ENCODE results near the gene UBE2S. TPM values are rescaled to one million over a fixed set of nuclear protein-coding genes. Genes with fewer than 3 reads are reported as not detected.

The UBE2S gene
- total RNA-seq, 1 experiment from 2014 or later, result 345 TPM

DNA sequence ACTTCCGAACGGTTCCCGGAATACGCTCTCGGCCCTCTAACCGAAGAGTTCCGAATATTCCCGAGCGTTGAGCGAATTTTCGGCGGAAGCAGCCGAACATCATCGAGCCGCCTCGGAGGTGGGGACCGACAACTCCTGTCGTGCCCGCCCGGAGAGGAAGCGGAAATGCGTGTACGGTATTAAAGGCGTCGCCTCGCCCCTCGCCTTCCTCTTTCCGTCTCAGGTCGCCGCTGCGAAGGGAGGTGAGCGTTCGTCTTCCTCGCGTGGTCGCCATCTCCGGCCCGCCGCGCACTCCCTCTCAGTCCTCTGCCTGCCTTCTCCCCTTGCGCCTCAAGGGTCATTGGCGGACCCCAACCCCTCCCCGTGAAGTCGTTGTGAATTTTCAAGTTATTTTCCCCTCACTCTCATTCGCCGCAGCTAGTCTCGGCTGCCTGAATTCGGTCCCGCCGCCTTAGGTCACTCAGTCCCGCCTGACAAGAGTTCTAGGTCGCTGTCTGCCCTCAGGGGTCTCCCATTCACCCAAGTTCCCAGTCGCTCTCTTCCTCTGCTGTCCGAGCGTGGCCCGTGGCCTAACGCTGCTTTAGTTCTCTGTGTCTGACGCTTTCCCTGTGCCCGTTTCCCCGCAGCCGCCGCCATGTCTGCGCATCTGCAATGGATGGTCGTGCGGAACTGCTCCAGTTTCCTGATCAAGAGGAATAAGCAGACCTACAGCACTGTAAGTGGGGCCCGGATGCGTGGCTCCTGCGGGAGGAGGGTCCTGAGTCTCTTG lies 21.7 kb downstream of the UBE2S start, which contains the start of gene RPL28:
Gene RPL28, plus strand, starts transcription at position 209 of the 769 bp plus-strand sequence. Its CDS starts 426 bp downstream, at position 635.
- DNase-seq (ENCODE audit: unreplicated experiment), result peak; percentile 99
- Mint-ChIP-seq H3K27me3 (ENCODE audit: insufficient read depth, unreplicated experiment) (no peaks in the 10 kb centered on the region), H3K27ac (ENCODE audit: low read depth, unreplicated experiment) (peak within 1 kb of the TSS; percentile 93), H3K4me1 (ENCODE audit: insufficient read depth, unreplicated experiment) (peaks cover 42% of the 10 kb centered on the region), H3K9me3 (ENCODE audit: unreplicated experiment) (no peaks in the 10 kb centered on the region), H3K36me3 (ENCODE audit: insufficient read depth, unreplicated experiment) (peaks cover 65% of the 10 kb centered on the region), H3K4me3 (ENCODE audit: unreplicated experiment) (peak within 1 kb of the TSS; percentile 89)
- POLR2A ChIA-PET, result interaction anchor here (0.7 to 7.2 kb wide), 9 partner anchors 14 to 94 kb away, joined by 3 to 98 read pairs (median 4); partner anchors contain the start of genes KMT5C and UBE2S
- intact Hi-C loops (cut with micrococcal nuclease), result loop anchor here (1.0 to 2.0 kb wide), 4 partner anchors 47 to 93 kb away; partner anchors contain the start of gene KMT5C
- TF ChIP-seq, protein P1, sequence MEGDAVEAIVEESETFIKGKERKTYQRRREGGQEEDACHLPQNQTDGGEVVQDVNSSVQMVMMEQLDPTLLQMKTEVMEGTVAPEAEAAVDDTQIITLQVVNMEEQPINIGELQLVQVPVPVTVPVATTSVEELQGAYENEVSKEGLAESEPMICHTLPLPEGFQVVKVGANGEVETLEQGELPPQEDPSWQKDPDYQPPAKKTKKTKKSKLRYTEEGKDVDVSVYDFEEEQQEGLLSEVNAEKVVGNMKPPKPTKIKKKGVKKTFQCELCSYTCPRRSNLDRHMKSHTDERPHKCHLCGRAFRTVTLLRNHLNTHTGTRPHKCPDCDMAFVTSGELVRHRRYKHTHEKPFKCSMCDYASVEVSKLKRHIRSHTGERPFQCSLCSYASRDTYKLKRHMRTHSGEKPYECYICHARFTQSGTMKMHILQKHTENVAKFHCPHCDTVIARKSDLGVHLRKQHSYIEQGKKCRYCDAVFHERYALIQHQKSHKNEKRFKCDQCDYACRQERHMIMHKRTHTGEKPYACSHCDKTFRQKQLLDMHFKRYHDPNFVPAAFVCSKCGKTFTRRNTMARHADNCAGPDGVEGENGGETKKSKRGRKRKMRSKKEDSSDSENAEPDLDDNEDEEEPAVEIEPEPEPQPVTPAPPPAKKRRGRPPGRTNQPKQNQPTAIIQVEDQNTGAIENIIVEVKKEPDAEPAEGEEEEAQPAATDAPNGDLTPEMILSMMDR (IDR thresholded peaks at IDR 0.05; ENCODE audit: unreplicated experiment), result no peak
- BruUV-seq (replicated peaks), result TSS peak; percentile 69
- CTCF ChIA-PET, result interaction anchor here (0.6 to 2.2 kb wide), 3 partner anchors 17 to 101 kb away, joined by 3 to 13 read pairs (median 4); no protein-coding TSS in a partner anchor

DNA sequence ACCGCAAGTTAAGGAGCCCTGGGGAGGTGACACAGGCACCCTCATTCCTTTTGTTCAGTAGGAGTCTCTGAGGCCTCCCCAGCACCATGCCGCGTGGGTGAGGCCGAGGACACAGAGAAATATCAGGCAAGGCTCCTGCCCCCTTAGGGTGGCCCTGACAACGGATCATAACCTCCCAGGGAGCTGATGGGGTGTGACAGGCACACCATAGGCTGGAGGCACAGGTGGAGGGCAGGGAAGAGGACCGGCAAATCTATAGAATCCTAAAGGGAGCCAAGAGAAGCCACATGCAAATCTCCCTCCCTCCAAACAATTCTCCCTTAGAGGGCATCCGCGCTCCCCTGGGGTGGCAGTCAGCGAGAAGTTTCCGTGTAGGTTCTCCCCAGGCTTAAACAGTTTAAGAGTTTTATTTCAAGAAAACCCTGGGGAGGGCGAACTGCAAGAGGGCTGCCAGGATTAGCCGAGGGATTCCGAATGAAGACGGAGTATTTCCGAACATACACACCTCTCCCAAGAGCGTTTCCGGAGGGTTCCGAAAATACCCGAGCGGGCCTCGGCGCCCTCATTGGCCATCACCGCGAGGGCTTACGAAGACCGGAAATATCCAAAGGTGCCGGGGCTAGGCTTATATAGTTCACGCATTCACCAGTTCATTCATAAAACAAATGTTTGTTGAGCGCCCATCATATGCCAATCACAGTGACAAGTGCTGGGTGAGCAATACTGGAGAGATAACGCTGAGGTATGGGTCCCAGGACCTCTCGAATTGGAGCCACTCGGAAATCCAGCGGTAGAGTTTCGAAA lies 22.5 kb downstream of the UBE2S start:
- Mint-ChIP-seq H3K4me1 (ENCODE audit: insufficient read depth, unreplicated experiment) (peaks cover 35% of the 10 kb centered on the region), H3K27me3 (ENCODE audit: insufficient read depth, unreplicated experiment) (no peaks in the 10 kb centered on the region), H3K27ac (ENCODE audit: low read depth, unreplicated experiment) (peak overlapping the region; percentile 93), H3K4me3 (ENCODE audit: unreplicated experiment) (peak overlapping the region; percentile 89), H3K36me3 (ENCODE audit: insufficient read depth, unreplicated experiment) (peaks cover 57% of the 10 kb centered on the region), H3K9me3 (ENCODE audit: unreplicated experiment) (no peaks in the 10 kb centered on the region)
- TSS peak; percentile 65 for BruUV-seq (replicated peaks)
- intact Hi-C loops (cut with micrococcal nuclease), result loop anchor here (1.0 to 2.0 kb wide), 4 partner anchors 46 to 92 kb away; partner anchors contain the start of gene KMT5C
- CTCF ChIA-PET, result interaction anchor here (0.6 to 3.4 kb wide), 17 partner anchors 10 to 297 kb away, joined by 3 to 61 read pairs (median 5); no protein-coding TSS in a partner anchor
- TF ChIP-seq, protein P1 (IDR thresholded peaks at IDR 0.05; ENCODE audit: unreplicated experiment), result no peak
- POLR2A ChIA-PET, result interaction anchor here (0.6 to 7.2 kb wide), 27 partner anchors 9 to 322 kb away, joined by 3 to 98 read pairs (median 8); partner anchors contain the start of genes FIZ1, HSPBP1, ISOC2 and KMT5C
- DNase-seq (ENCODE audit: unreplicated experiment), result peak; percentile 98

DNA sequence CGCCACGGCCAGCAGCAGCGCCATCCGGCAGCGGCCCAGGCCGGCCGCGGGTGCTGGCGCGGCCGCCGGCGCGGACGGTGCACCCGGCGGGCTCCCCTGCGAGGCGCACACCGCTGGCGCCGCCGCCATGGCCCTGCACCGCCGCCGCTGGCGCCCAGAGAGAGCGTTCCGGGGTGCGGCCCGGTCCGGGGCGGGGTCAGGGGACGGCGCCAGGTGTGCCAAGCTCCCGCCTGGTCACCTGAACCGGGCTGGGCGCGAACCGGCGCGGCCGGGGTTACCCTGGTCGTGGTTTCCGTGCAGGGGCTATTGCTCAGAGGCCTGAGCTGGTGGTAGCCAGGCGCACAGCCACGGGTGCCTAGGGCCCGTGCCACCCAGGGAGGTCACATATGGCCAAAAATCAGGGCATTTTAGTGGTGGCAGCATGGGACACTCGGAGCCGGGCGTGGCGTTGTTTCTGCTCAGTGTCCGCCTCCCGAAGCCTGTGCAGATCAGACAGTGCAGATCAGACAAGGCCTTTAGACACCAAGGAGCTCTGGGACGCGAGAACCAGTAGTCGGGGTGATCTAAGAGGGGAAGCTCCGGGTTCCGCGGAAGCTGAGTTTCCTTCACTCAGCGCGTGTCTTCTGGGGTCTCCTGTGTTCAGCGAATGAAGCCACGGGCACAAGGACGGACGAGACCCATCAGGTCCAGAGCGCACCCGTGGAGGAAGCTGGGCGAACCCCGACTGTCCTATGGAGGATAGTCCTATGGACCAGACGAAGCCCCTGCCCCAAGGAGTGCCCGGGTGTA lies 23.3 kb downstream of the UBE2S start, which contains the start of gene TMEM238:
Gene TMEM238, minus strand, starts transcription at position 162 of the 789 bp plus-strand sequence. Its CDS starts 33 bp downstream, at position 129.
- Mint-ChIP-seq H3K27ac (ENCODE audit: low read depth, unreplicated experiment) (peak within 1 kb of the TSS; percentile 93), H3K9me3 (ENCODE audit: unreplicated experiment) (no peaks in the 10 kb centered on the region), H3K36me3 (ENCODE audit: insufficient read depth, unreplicated experiment) (peaks cover 49% of the 10 kb centered on the region), H3K4me1 (ENCODE audit: insufficient read depth, unreplicated experiment) (peaks cover 34% of the 10 kb centered on the region), H3K27me3 (ENCODE audit: insufficient read depth, unreplicated experiment) (no peaks in the 10 kb centered on the region), H3K4me3 (ENCODE audit: unreplicated experiment) (peak within 1 kb of the TSS; percentile 89)
- TF ChIP-seq, protein P1 (IDR thresholded peaks at IDR 0.05; ENCODE audit: unreplicated experiment), result no peak
- DNase-seq (ENCODE audit: unreplicated experiment), result peak; percentile 48
- intact Hi-C loops (cut with micrococcal nuclease), result loop anchor here (2.0 kb wide), 1 partner anchor 92 kb away; no protein-coding TSS in a partner anchor
- POLR2A ChIA-PET, result interaction anchor here (0.6 to 6.1 kb wide), 36 partner anchors 8 to 321 kb away, joined by 3 to 98 read pairs (median 6); partner anchors contain the start of genes FIZ1, HSPBP1, ISOC2 and KMT5C
- BruUV-seq (replicated peaks), result no TSS peak
- CTCF ChIA-PET, result interaction anchor here (0.6 to 3.4 kb wide), 25 partner anchors 9 to 296 kb away, joined by 3 to 61 read pairs (median 4); partner anchors contain the start of genes DNAAF3 and ZNF628
